Fibroblast of skin of back (primary cell): ENCODE measurements around the gene PRRX2.

Experiments used
- DNase-seq: peaks from one replicate; pipeline ENCODE4 v3.0.0-alpha.2; 2013

PRRX2 gene

GRCh38 chr9:129712634-129713401, 47.4 kb downstream of the PRRX2 start:
- DNase-seq: peak; percentile 95

GRCh38 chr9:129713402-129713679, 47.9 kb downstream of the PRRX2 start:
- no peak for DNase-seq

- peak; percentile 42 for DNase-seq
Observed at GRCh38 chr9:129714511-129715061, 49.1 kb downstream of the PRRX2 start.

- peak; percentile 92 for DNase-seq
Observed at GRCh38 chr9:129716091-129716490, 50.6 kb downstream of the PRRX2 start.

GRCh38 chr9:129717991-129718390, 52.5 kb downstream of the PRRX2 start:
- DNase-seq: no peak

GRCh38 chr9:129718647-129719046, 53.2 kb downstream of the PRRX2 start:
- DNase-seq: no peak

- DNase-seq: no peak
Observed at GRCh38 chr9:129719135-129719534, 53.7 kb downstream of the PRRX2 start.

GRCh38 chr9:129720181-129720864, 54.9 kb downstream of the PRRX2 start:
- no peak for DNase-seq

GRCh38 chr9:129720865-129721545, 55.6 kb downstream of the PRRX2 start:
- no peak for DNase-seq

- no peak for DNase-seq
Observed at GRCh38 chr9:129722913-129723312, 57.5 kb downstream of the PRRX2 start.

GRCh38 chr9:129724456-129725190, 59.2 kb downstream of the PRRX2 start:
- DNase-seq: no peak

GRCh38 chr9:129725795-129726251, 60.4 kb downstream of the PRRX2 start:
- peak; percentile 74 for DNase-seq

- DNase-seq: peak; percentile 90
Observed at GRCh38 chr9:129726322-129727160, 61.1 kb downstream of the PRRX2 start.

GRCh38 chr9:129728744-129729143, 63.3 kb downstream of the PRRX2 start:
- no peak for DNase-seq

GRCh38 chr9:129731477-129732085, 66.1 kb downstream of the PRRX2 start:
- DNase-seq: no peak

GRCh38 chr9:129732100-129732499, 66.7 kb downstream of the PRRX2 start:
- DNase-seq: no peak

GRCh38 chr9:129732946-129733631, 67.6 kb downstream of the PRRX2 start:
- no peak for DNase-seq

- DNase-seq: no peak
Observed at GRCh38 chr9:129733632-129733953, 68.1 kb downstream of the PRRX2 start.

GRCh38 chr9:129735546-129735945, 70.1 kb downstream of the PRRX2 start:
- no peak for DNase-seq

- DNase-seq: no peak
Observed at GRCh38 chr9:129736334-129736733, 70.9 kb downstream of the PRRX2 start.
